ENCODE results near the gene GNAQ.
"Not testable (repeated sequence)": the region's sequence is repeated elsewhere in the genome, so short reads cannot be mapped to it uniquely, and the experiment has no call there.

GNAQ gene

GRCh38 chr9:77690723-77691122 lies 340.9 kb downstream of the GNAQ start:
- not testable (repeated sequence) for DNase-seq (ENCODE audit: low read depth in 3 of 3)

GRCh38 chr9:77690119-77690518 lies 341.5 kb downstream of the GNAQ start:
- DNase-seq (ENCODE audit: low read depth in 3 of 3), result not testable (repeated sequence)

GRCh38 chr9:77687737-77688136 lies 343.9 kb downstream of the GNAQ start:
- not testable (repeated sequence) for DNase-seq (ENCODE audit: low read depth in 3 of 3)

- DNase-seq (ENCODE audit: low read depth in 3 of 3), result no peak
Measured at GRCh38 chr9:77680581-77680980, 351.0 kb downstream of the GNAQ start.

GRCh38 chr9:77679661-77680368 lies 351.8 kb downstream of the GNAQ start:
- DNase-seq (ENCODE audit: low read depth in 3 of 3), result no peak

GRCh38 chr9:77679088-77679487 lies 352.5 kb downstream of the GNAQ start:
- no peak for DNase-seq (ENCODE audit: low read depth in 3 of 3)

GRCh38 chr9:77677957-77678535 lies 353.6 kb downstream of the GNAQ start:
- no peak for DNase-seq (ENCODE audit: low read depth in 3 of 3)

- DNase-seq (ENCODE audit: low read depth in 3 of 3), result no peak
Measured at GRCh38 chr9:77677397-77677796, 354.2 kb downstream of the GNAQ start.

- no peak for DNase-seq (ENCODE audit: low read depth in 3 of 3)
Measured at GRCh38 chr9:77673941-77674791, 357.4 kb downstream of the GNAQ start.

GRCh38 chr9:77672183-77672582 lies 359.4 kb downstream of the GNAQ start:
- no peak for DNase-seq (ENCODE audit: low read depth in 3 of 3)

GRCh38 chr9:77667151-77667550 lies 364.5 kb downstream of the GNAQ start:
- no peak for DNase-seq (ENCODE audit: low read depth in 3 of 3)

Measured in stimulated activated CD4-positive, alpha-beta T cell treated with anti-CD3 and anti-CD28 coated beads, TNF-alpha, amount 100 ng/mL, for 24 hours (primary cell).